Measurements from ENCODE around the gene PRRG4.
"Not testable (repeated sequence)": the region's sequence is repeated elsewhere in the genome, so short reads cannot be mapped to it uniquely, and the experiment has no call there.

Gene PRRG4

DNA sequence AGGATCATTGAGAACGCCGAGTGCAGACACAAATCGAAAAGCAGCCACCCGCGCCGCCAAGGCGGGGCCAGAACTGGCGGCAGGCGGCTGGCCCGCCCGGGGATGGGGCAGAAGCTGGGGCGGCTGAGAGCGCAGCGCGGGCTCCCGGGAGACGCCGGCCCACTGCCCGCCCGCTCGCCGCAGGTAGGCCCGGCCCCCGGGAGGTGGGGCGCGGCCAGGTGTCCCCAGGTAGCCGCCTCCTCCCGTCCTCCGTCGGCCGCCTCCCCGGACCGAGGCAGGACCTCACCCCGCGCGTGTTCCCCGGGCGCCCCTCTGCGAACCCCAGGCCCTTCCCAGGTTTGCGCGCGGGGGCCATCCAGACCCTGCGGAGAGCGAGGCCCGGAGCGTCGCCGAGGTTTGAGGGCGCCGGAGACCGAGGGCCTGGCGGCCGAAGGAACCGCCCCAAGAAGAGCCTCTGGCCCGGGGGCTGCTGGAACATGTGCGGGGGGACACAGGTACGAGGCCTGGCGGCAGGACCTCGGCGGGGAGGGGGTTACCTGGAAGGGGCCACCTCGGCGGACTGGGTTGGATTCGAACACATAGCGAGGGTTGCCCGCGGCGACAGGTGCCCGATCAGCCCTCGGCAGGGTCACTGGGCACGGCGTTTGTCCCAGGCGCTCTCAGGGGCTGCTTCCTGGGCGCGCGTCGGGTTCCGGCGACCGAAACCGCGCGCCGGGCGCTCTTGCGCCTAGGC is at the start of gene PRRG4:
Gene PRRG4, plus strand, starts transcription at position 248 of the 733 bp plus-strand sequence. CDS start 603 bp downstream, outside the sequence.
- peak; percentile 90 for DNase-seq

DNA sequence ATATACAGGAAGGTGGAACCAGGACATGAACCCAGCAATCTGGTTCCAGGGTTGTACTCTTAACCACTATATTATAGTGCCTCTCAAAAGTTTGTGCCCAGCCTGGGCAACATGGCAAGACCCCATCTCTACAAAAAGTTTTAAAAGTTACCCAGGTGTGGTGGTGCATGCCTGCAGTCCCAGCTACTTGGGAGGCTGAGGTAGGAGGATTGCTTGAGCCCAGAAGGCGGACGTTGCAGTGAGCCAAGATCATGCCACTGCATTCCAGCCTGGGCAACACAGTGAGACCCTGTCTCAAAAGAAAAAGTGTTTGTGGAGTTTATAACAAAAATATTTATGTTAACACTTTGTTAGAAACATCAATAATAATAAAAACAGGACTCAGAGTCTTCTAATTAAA is 48.9 kb upstream of the PRRG4 start:
- DNase-seq: not testable (repeated sequence)

DNA sequence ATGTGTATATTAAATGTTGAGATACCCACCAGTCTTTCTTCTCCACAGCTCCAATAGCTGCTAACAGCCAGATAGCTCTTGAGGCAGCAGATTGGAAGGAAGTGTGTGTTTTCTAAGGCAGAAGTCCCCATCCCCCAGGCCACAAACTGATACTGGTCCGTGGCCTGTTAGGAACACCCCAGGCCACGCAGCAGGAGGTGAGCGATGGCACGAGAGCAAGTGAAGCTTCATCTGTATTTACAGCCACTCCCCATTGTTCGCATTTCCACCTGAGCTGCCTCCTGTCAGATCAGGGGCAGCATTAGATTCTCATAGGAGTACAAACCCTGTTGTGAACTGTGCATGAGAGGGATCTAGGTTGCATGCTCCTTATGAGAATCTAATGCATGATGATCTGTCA is 48.0 kb upstream of the PRRG4 start:
- DNase-seq: no peak

DNA sequence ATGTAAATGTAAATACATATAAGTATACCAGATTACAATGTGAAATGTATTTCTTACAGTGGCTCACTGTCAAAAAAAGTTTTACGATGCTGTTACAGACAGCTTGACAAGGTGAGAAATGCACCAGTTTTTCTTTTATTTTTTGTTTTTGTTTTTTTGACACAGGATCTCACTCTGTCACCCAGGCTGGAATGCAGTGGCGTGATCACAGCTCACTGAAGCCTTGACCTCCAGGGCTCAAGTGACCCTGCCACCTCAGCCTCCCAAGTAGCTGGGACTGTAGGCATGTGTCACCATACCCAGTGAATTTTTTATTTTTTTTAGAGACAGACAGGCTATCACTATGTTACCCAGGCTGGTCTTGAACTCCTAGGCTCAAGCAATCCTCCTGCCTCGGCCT is 44.5 kb upstream of the PRRG4 start:
- DNase-seq: no peak

DNA sequence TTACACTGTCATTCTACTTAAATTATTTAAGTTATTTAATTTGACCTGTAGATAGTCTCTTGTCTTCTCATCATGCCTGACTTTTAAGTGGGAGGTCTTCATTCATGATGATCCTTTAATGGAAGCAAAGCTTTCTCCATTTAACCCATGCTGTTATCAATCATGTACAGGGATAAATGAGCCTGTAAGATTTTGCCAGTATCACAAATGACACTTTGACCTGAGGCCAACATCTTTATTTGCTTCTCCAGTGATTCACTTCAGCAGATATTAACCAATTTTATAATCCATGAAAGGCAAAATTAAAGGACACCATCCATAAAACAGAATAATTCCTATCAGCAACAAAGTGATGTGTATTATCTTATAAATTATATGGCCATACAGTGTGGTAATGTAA is 42.9 kb upstream of the PRRG4 start:
- DNase-seq: no peak

DNA sequence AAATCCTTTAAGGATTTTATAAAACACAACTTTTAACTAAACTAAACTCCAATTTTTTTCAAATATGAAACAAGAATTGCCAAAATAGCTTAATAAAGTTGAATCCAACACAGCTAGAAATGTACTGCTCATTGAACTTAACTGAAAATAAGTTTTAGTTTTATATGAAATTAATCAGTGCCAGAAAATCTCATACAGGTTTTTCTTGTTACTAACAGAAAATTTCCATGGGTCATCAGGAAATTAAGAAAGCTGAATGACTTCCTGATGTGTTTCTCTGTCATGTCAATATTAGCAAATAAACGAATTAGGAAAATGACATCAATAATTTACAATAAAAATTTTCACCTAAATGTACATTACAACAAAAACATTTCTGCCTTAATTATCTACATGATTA is 38.8 kb upstream of the PRRG4 start:
- DNase-seq: no peak

DNA sequence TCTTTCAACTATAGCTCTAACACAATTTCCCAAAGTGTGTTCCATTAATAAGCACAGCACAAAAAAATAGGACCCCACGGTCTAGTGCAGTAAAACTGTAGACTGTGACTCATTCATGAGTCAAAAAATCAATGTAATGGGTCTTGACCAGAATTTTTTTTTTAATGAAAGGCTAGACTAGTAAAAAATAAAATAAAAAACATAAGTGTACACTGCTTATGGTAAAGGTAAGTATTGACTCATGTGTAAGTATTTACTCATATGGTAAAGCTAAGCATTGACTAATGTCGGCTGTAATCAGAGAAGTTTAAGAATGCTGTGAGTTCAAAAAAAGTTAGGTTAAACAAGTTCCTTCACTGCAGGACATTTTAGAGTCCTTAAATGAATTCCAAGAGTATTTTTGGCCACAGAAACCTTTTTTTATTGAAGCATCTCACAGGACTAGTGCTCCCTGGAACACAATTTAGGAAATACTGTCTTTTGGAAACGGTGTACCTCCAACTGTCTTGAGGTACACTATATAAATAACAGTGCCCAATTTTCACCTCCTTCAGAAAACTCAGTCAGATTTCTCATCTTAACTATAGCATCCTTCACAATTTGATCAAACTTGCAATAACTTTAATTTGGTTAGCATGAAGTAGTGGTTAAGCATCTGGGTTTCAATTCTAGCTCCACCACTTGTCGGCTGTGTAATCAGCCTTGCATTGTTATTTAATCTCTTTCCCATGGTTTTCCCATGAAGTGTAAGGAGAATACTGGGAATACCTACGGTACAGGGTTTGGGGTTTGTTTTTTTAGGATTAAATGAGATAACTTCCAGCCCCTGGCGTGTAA is 37.4 kb upstream of the PRRG4 start:
- DNase-seq: no peak

DNA sequence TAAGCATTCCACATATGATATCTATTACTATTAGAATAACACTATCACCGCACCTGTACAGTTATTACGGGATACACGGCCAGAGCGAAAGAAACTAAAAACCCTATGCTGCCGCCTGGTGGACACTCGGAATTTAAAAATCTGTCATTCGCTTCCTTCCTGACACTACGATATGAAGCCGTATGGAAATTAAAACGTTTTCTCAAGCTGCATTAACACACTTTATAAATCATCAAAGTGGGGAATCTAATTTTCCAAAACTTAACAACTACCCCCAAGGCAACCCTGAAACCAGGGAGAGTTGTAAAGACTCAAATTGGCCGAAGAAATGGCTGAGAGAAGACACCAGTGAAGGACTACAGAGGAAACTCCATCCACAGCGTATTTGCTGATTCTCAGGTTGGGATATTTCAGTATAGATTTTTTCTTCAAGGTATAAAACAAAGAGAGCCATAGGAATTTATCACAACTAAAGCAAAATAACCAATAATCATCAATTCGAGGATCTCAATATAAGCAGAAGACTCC is 36.7 kb upstream of the PRRG4 start:
- no peak for DNase-seq

GRCh38 chr11:32794439-32794838 is 35.3 kb upstream of the PRRG4 start, which contains the start of gene CCDC73:
Gene CCDC73 (minus strand): TSS chr11:32794662. CDS start chr11:32760243, 34,419 bp downstream.
- no peak for DNase-seq

DNA sequence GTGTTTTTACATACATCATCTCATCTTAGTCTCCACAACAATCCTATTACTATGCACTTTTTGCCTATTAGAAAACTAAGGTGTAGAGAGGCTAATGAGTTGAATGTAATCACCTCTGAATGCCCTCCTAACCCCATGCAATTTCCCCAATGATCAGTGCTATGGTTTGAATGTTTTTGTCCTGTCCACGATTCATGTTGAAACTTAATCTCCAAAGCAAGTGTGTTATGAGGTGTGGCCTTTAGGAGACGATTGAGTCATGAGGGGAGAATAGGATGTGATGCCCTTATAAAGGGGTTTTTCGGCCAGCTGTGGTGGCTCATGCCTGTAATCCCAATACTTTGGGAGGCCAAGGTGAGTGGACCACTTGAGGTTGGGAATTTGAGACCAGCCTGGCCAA is 33.3 kb upstream of the PRRG4 start:
- no peak for DNase-seq

GRCh38 chr11:32809313-32809712 is 20.4 kb upstream of the PRRG4 start:
- peak; percentile 90 for DNase-seq

- no peak for DNase-seq
These were observed 12.4 kb upstream of the PRRG4 start for GRCh38 chr11:32817181-32817851.

GRCh38 chr11:32817852-32818183 is 11.9 kb upstream of the PRRG4 start:
- no peak for DNase-seq

DNA sequence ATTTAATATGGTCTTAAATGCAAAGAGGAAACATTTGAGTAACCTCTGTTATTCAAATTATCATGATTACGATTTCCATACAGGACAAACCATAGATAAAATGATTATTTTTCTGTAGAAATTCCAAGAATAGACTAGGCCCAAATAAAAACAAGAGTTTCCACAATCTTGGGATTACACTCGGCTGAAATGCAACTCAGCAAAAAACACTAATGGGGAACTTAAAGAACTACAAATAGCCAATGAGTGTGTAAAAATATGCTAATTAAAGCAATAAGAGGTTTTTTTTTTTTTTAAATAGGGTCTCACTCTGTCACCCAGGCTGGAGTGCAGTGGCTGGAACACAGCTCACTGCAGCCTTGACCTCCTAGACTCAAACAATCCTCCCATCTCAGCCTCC is 10.5 kb upstream of the PRRG4 start:
- DNase-seq: no peak

GRCh38 chr11:32820497-32820896 is 9.2 kb upstream of the PRRG4 start:
- no peak for DNase-seq

DNA sequence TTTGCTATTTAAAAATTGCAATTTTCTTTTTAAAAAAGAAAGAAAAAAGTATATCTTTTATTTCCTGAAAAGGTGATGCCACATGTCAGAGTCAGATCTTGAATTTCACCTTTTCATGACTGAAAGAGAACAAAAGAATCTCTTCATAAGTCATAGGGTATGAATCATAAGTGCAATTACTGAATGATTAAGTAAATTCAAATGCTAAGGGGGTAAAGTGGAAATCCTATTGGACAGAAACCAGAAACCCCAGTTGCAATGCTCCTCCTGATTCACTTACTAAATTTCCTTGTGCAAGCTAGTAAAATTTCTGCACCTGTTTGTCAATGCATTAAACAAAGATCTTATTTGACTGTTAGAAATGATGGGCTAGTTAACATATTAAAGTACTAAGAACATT is 8.2 kb upstream of the PRRG4 start:
- DNase-seq: no peak

GRCh38 chr11:32821917-32822560 is 7.7 kb upstream of the PRRG4 start:
- no peak for DNase-seq

- DNase-seq: not testable (repeated sequence)
These were observed 6.1 kb upstream of the PRRG4 start for GRCh38 chr11:32823617-32824016.

DNA sequence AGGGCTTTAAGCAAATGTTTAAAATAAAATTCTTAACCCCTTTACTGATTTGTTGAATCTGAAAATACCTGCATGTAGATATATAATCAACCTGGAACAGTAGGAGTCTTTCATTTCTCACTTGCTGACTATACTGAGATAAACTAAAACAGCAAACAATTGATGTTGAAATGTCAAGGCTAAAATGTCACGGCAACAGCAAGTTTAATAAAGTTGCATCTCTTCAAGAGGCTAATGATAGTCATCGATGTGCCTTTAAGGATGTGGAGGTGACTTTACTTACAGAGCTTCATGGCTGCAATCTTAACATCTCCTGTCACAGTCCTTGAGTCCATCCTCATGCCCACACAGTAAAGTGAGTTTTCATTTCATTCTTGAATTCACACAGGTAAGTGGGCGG is 3.6 kb upstream of the PRRG4 start:
- no peak for DNase-seq

DNA sequence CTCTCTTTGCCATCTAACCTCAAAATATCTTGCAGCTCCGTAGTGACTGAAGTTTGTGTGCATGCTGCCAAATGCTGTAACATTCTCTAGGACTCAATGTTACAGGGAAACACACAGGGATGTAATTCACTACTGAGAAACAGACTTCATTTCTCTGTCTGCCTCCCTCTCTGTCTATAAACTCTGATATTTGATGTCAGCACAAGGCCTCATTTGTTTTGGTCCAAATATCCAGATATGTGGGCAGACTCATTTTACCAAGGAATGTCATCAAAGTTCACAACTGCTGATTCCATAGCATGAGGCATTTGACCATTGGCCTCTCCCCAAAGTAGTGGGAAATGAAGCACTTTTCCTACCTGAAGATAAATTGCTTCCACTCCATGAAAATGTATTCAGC is 2.5 kb upstream of the PRRG4 start:
- DNase-seq: no peak

DNA sequence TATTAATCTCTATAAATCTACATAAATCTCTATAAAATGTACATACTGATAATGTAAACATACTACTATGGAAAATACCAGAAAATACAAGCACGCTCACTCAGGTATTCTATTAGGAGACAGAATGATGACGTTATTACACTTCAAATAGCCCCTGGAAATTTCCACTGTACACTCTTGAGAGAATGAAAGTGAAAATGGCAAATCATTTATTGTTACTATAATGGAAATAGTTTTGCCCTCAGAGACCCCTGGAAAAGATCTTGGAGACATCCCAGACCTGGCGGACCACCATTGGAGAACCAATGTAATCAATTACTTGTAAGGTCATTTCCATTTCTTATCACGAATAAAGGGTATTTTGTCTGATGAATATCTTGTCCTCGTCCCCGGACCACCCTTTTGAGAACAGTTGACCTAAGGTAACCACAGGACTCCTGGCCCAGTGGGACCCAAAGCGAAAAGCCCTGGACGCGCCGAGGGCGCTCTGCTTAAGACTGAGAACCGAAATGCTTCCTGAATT is 509 bp upstream of the PRRG4 start:
- DNase-seq: no peak

DNA sequence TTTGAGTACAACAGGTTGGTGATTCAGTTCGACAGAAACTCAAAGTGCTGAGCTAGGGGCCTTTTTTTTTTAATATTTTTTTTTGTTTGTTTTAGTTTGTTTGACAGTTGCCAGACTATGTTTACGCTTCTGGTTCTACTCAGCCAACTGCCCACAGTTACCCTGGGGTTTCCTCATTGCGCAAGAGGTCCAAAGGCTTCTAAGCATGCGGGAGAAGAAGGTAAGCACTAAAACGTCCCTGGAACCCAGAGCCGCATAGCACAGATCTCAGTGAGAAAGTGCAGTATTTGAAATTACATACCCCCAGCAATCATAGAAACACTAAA is 649 bp downstream of the PRRG4 start:
- DNase-seq: peak; percentile 67

GRCh38 chr11:32830796-32831195 is 1.1 kb downstream of the PRRG4 start:
- no peak for DNase-seq
